H9 (cell line): Measurements from ENCODE around the gene TXLNG. TPM values are rescaled to one million over a fixed set of nuclear protein-coding genes. Genes with fewer than 3 reads are reported as not detected.

Experiments used
- DNase-seq: peaks from one replicate; pipeline ENCODE4 v3.0.0-alpha.2; 2017
- H2AFZ ChIP-seq: one replicate; pipeline ENCODE4 v1.6.1; 2013; ENCODE audit warnings: mild to moderate bottlenecking, low read length, control low read depth, moderate library complexity
- H2AK5ac ChIP-seq: 2 replicates; pipeline ENCODE4 v1.6.1; 2013; ENCODE audit warnings: low read length, control low read depth, mixed read lengths; ENCODE audit not compliant: insufficient read length
- H2BK120ac ChIP-seq: one replicate; pipeline ENCODE4 v1.6.1; 2013; ENCODE audit warnings: low read depth, mild to moderate bottlenecking, low read length, control low read depth, inconsistent platforms; ENCODE audit not compliant: poor library complexity, severe bottlenecking
- H2BK12ac ChIP-seq: 2 replicates; pipeline ENCODE4 v1.6.1; 2013; ENCODE audit warnings: low read length, control low read depth, mixed read lengths, low read depth; ENCODE audit not compliant: insufficient read length
- H2BK15ac ChIP-seq: 2 replicates; pipeline ENCODE4 v1.6.1; 2013; ENCODE audit warnings: low read depth, low read length, control low read depth
- H2BK20ac ChIP-seq: one replicate; pipeline ENCODE4 v1.6.1; 2013; ENCODE audit warnings: low read depth, mild to moderate bottlenecking, low read length, control low read depth, inconsistent platforms; ENCODE audit not compliant: poor library complexity, severe bottlenecking
- H2BK5ac ChIP-seq: 2 replicates; pipeline ENCODE4 v1.6.1; 2013; ENCODE audit warnings: low read length, control low read depth, mixed read lengths; ENCODE audit not compliant: insufficient read length
- H3K14ac ChIP-seq: 2 replicates; pipeline ENCODE4 v1.6.1; 2013; ENCODE audit warnings: low read length, control low read depth; ENCODE audit not compliant: insufficient read depth
- H3K18ac ChIP-seq: 2 replicates; pipeline ENCODE4 v1.6.1; 2013; ENCODE audit warnings: low read depth, mild to moderate bottlenecking, mixed read lengths, low read length, control low read depth; ENCODE audit not compliant: insufficient read length
- H3K23ac ChIP-seq: 2 replicates; pipeline ENCODE4 v1.6.1; 2013; ENCODE audit warnings: low read length, control low read depth, mixed read lengths, low read depth; ENCODE audit not compliant: insufficient read length
- H3K23me2 ChIP-seq: 2 replicates; pipeline ENCODE4 v1.6.1; 2013; ENCODE audit warnings: low read depth, mild to moderate bottlenecking, mixed read lengths, low read length, control low read depth; ENCODE audit not compliant: insufficient read length, poor library complexity, severe bottlenecking
- H3K27ac ChIP-seq: 2 replicates; pipeline ENCODE4 v1.5.1; 2013; ENCODE audit warnings: low read length, control low read depth, mixed read lengths, low read depth; ENCODE audit not compliant: insufficient read length
- H3K27me3 ChIP-seq: 2 replicates; pipeline ENCODE4 v1.6.1; 2013; ENCODE audit warnings: low read length, control low read depth, inconsistent platforms; ENCODE audit not compliant: insufficient read depth
- H3K4ac ChIP-seq: 2 replicates; pipeline ENCODE4 v1.6.1; 2013; ENCODE audit warnings: low read depth, mild to moderate bottlenecking, control low read depth, inconsistent platforms, low read length, moderate library complexity
- H3K4me1 ChIP-seq: 2 replicates; pipeline ENCODE4 v1.6.1; 2013; ENCODE audit warnings: low read length, control low read depth, inconsistent platforms; ENCODE audit not compliant: insufficient read depth
- H3K4me2 ChIP-seq: 2 replicates; pipeline ENCODE4 v1.6.1; 2013; ENCODE audit warnings: low read length, control low read depth, mixed read lengths; ENCODE audit not compliant: insufficient read length, insufficient read depth
- H3K56ac ChIP-seq: 2 replicates; pipeline ENCODE4 v1.6.1; 2013; ENCODE audit warnings: low read depth, mild to moderate bottlenecking, mixed read lengths, low read length, control low read depth; ENCODE audit not compliant: insufficient read length
- H3K79me1 ChIP-seq: 2 replicates; pipeline ENCODE4 v1.6.1; 2013; ENCODE audit warnings: low read depth, mild to moderate bottlenecking, moderate library complexity, low read length, control low read depth, inconsistent platforms; ENCODE audit not compliant: insufficient read depth, poor library complexity, severe bottlenecking
- H3K79me2 ChIP-seq: 2 replicates; pipeline ENCODE4 v1.6.1; 2013; ENCODE audit warnings: low read length, control low read depth, inconsistent platforms; ENCODE audit not compliant: insufficient read depth
- H3K9ac ChIP-seq: 2 replicates; pipeline ENCODE4 v1.6.1; 2013; ENCODE audit warnings: low read length, control low read depth, mixed read lengths; ENCODE audit not compliant: insufficient read length; ENCODE audit errors: extremely low read depth
- H3K9me3 ChIP-seq: one replicate; pipeline ENCODE4 v1.6.1; 2013; ENCODE audit warnings: low read depth, low read length, inconsistent platforms; ENCODE audit not compliant: control insufficient read depth
- H3T11ph ChIP-seq: one replicate; pipeline ENCODE4 v1.6.1; 2013; ENCODE audit warnings: mild to moderate bottlenecking, low read length, control low read depth, inconsistent platforms
- H4K20me1 ChIP-seq: one replicate; pipeline ENCODE4 v1.6.1; 2013; ENCODE audit not compliant: control insufficient read depth, insufficient read length, insufficient read depth
- H4K5ac ChIP-seq: 2 replicates; pipeline ENCODE4 v1.6.1; 2013; ENCODE audit warnings: low read depth, mild to moderate bottlenecking, mixed read lengths, low read length, control low read depth; ENCODE audit not compliant: insufficient read length
- H4K8ac ChIP-seq: replicated peaks from 2 replicates; pipeline ENCODE4 v1.6.1; 2013; ENCODE audit warnings: low read length, control low read depth, mixed read lengths, low read depth; ENCODE audit not compliant: insufficient read length
- H4K91ac ChIP-seq: 2 replicates; pipeline ENCODE4 v1.6.1; 2013; ENCODE audit warnings: low read depth, mild to moderate bottlenecking, moderate library complexity, mixed read lengths, low read length, control low read depth; ENCODE audit not compliant: insufficient read length
- H3K27ac Mint-ChIP-seq, 3 experiments: 2 replicates in 2 of 3; 3 replicates in 1 of 3; pipeline ENCODE4 v1.8.0; 2020 to 2021; ENCODE audit warnings: mixed read lengths in 3 of 3, mild to moderate bottlenecking in 1 of 3, moderate library complexity in 1 of 3
- H3K27me3 Mint-ChIP-seq: 2 replicates; pipeline ENCODE4 v1.8.0; 2021; ENCODE audit warnings: low read depth, mild to moderate bottlenecking, moderate library complexity, mixed read lengths
- H3K36me3 Mint-ChIP-seq, 3 experiments: 2 replicates in 2 of 3; 3 replicates in 1 of 3; pipeline ENCODE4 v1.8.0; 2020 to 2021; ENCODE audit warnings: low read depth in 3 of 3, mixed read lengths in 3 of 3; ENCODE audit not compliant: insufficient read depth in 1 of 3
- H3K4me1 Mint-ChIP-seq, 2 experiments: 2 replicates each; pipeline ENCODE4 v1.8.0; 2020; ENCODE audit warnings: mixed read lengths in 2 of 2
- H3K4me3 Mint-ChIP-seq, 2 experiments: 2 replicates in 1 of 2; 3 replicates in 1 of 2; pipeline ENCODE4 v1.8.0; 2020 to 2021; ENCODE audit warnings: mild to moderate bottlenecking in 2 of 2, mixed read lengths in 2 of 2, moderate library complexity in 1 of 2
- H3K9me3 Mint-ChIP-seq, 2 experiments: 2 replicates in 1 of 2; 3 replicates in 1 of 2; pipeline ENCODE4 v1.8.0; 2020; ENCODE audit warnings: mild to moderate bottlenecking in 2 of 2, mixed read lengths in 2 of 2, moderate library complexity in 1 of 2
- CTCF ChIP-seq: fragments of 200-600 bp; sonication (generic); conservative IDR thresholded peaks from 3 replicates; pipeline ENCODE4 v1.8.0; 2021; ENCODE audit warnings: antibody characterized with exemption, mild to moderate bottlenecking
- WGBS: extraction: QIAGEN DNeasy Blood & Tissue Kit; methylation state at CpG from one replicate; pipeline ENCODE4 v1.1.7; 2013; ENCODE audit warnings: missing lambda C conversion rate, low lambda C conversion rate, mixed read lengths; ENCODE audit not compliant: insufficient read length; ENCODE audit errors: extremely low coverage; 5-methylcytosine and 5-hydroxymethylcytosine counted together
- total RNA-seq: library from RNA; stranded (reverse); gene quantifications from 2 replicates; pipeline ENCODE4 v1.2.1, GENCODE V29; 2021

TXLNG gene
- total RNA-seq, 1 experiment from 2014 or later = 90.7 TPM

- Histone ChIP-seq H2BK120ac (no peak overlapping the region), H3K14ac (no peak overlapping the region), H3K27me3 (no peaks in the 10 kb centered on the region), H3K56ac (no peak overlapping the region), H4K91ac (no peak overlapping the region), H4K20me1 (no peaks in the 10 kb centered on the region), H2BK5ac (no peak overlapping the region), H3K9me3 (no peaks in the 10 kb centered on the region), H3K23ac (no peak overlapping the region), H3K79me1 (no peaks in the 10 kb centered on the region), H3K18ac (no peak overlapping the region), H3K23me2 (no peaks in the 10 kb centered on the region), H3K4ac (no peak overlapping the region), H3K79me2 (no peaks in the 10 kb centered on the region), H3K4me2 (no peak overlapping the region), H3K27ac (no peak overlapping the region), H2BK12ac (no peak overlapping the region), H2BK20ac (no peak overlapping the region), H3K9ac (no peak overlapping the region), H3K4me1 (no peaks in the 10 kb centered on the region), H4K5ac (no peak overlapping the region), H2AFZ (no peak overlapping the region), H2AK5ac (no peak overlapping the region), H2BK15ac (no peak overlapping the region), H3T11ph (no peak overlapping the region), H4K8ac (no peak overlapping the region)
- peak overlapping the region in 2 of 3 experiments; percentile 70 to 83; a peak in 5 of 7 replicates for H3K27ac Mint-ChIP-seq
- peaks cover 46 to 92% (median 76%) of the 10 kb centered on the region in 3 experiments; a peak in 6 of 7 replicates for H3K36me3 Mint-ChIP-seq
- no peaks in the 10 kb centered on the region for H3K27me3 Mint-ChIP-seq
- no peaks in the 10 kb centered on the region for H3K9me3 Mint-ChIP-seq
- WGBS = no CpG with 5 or more reads among the region's 12 CpGs
- TF ChIP-seq CTCF = no peak; the same call in 2 of the 3 replicates
- H3K4me1 Mint-ChIP-seq = peaks cover 3 to 9% of the 10 kb centered on the region in 2 experiments; a peak in 3 of 4 replicates
- no peak overlapping the region for H3K4me3 Mint-ChIP-seq
- no peak for DNase-seq
Observed at GRCh38 chrX:16743604-16744325, 42.5 kb upstream of the TXLNG start.
